GM18873 (cell line): ENCODE measurements around the gene VIPR2.
"Not testable (repeated sequence)": the region's sequence is repeated elsewhere in the genome, so short reads cannot be mapped to it uniquely, and the experiment has no call there.

Source experiments
- ATAC-seq: cut with Tn5 transposase; IDR thresholded peaks from one replicate; pipeline ENCODE4 v1.9.1; 2021; ENCODE audit warnings: mild to moderate bottlenecking, moderate library complexity, moderate number of reproducible peaks; ENCODE audit not compliant: unreplicated experiment, low FRiP score

The VIPR2 gene

GRCh38 chr7:159094919-159095915 is 49.5 kb downstream of the VIPR2 start:
- no peak for ATAC-seq

GRCh38 chr7:159094023-159094740 is 50.5 kb downstream of the VIPR2 start:
- no peak for ATAC-seq

DNA sequence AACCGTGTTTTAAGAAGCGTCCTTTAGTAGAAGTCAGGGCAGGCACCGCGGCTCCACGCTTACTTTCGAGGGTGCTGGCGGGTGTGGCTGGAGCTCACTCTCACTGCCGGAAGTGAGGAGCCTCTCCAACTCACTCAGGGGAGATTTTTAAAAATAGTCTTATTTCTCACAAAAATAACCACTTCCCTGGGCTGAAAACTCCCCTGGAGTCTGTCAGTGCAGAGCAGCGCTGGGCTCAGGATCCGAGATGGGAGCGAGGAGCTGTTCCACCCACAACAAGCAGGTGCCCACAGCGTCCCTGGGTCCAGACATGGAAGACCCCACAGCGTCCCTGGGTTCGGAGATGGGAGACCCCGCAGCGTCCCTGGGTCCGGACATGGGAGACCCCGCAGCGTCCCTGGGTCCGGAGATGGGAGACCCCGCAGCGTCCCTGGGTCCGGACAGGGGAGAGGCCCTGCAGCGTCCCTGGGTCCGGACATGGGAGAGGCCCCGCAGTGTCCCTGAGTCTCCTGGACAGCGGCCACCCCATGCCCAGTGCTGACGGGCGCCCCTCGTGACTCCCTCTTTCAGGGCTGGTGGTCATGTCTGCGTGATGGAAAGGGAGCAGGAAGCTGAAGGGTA is 51.2 kb downstream of the VIPR2 start:
- ATAC-seq = no peak

GRCh38 chr7:159092701-159093121 is 52.0 kb downstream of the VIPR2 start:
- ATAC-seq = no peak

DNA sequence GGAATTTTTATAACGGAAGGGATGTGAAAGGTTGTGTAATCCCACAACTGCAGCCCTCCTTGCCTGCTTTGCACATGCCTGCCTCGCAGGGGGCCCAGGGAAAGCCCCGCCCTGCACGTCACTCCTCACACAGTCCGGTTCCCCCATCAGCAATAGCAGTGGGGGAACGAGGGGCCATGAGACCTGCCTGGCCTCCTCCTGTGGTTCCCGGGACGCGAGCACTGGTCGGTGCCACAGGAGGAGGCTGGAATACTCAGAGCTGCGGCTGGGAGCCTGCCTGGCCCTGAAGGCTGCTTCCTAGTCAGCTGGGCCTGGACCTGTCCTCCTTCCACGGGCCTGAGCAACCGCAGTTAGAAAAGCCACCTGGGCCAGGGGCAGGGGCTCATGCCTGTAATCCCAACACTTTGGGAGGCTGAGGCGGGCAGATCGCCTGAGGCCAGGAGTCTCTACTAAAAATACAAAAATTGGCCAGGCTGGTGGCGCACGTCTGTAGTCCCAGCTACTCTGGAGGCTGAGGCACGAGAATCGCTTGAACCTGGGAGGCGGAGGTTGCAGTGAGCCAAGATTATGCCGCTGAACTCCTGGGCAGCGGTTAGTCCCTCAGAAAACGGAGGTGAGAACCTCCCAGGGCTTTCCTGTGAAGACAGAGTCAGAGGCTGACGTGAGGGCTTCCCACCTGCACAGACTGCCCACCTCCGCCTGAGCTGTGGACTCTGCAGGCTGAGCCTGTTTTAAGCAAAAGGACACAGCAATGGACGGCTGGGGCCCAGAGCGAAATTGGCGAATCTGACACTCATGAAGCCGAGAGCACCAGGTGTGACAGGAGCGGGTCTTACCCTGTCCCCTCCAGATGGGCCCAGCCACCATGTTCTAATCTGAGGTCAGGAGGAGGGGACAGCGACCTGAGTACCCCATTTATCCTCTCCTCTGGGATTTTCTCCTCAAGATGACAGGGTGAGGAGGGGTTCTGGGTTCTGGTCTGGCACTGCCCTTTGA is 52.9 kb downstream of the VIPR2 start:
- ATAC-seq = no peak

DNA sequence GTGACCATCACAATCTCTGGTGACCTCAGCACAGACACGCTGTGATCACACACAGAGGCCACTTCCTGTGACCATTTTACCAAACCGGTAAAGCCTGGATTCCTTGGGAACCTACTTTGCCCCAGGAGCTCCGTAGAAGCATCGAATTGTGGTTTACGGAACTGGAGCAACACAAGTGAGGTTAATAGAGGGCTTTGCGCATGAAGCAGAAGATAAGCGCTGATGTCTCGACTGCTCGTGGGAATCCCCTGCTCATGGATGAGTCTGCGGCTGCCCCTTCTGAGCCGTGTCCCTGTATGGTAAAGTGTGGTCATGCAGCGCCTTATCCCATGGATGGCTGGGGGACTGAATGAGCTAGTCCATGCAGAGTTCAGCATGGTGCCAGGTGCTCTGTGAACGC is 53.6 kb downstream of the VIPR2 start:
- ATAC-seq = no peak

GRCh38 chr7:159088016-159088865 is 56.4 kb downstream of the VIPR2 start:
- no peak for ATAC-seq

GRCh38 chr7:159086301-159086925 is 58.3 kb downstream of the VIPR2 start:
- ATAC-seq = no peak

- ATAC-seq = no peak
Observed at GRCh38 chr7:159084069-159084801, 60.4 kb downstream of the VIPR2 start.

GRCh38 chr7:159083698-159084068 is 61.0 kb downstream of the VIPR2 start:
- ATAC-seq = no peak

DNA sequence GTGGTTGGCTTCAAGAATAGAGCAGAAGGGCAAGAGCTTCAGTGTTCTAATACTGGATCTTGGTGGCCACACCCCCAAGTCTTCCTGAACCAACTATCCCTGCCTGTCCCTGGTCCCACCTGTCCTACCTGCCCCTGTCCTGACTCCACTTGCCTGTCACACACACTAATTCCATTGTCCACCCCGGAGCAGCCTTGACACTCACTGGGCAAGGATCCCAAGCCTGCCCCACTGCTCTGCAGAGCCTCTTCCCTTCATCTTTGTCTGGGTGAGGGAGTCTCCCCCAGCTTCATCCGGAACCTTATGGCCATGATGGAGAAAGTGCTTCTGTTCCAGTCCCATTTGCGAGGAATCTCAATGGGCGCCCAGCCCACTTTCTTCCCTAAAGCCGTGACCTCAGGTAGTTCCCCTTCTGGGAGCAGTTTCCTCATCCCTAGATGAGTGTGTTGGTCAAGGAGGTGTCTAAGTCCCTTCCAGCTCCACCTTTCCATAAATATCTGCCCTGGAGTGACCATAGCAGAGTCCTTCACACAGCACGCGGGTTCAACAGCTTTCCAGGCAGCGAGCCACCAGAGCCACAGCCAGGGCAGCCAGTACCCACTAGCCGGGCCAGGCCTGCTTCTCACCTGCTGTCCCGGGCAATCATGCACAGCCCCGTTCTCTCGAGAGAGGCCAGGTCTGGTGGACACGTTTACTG is 61.5 kb downstream of the VIPR2 start:
- ATAC-seq = no peak

DNA sequence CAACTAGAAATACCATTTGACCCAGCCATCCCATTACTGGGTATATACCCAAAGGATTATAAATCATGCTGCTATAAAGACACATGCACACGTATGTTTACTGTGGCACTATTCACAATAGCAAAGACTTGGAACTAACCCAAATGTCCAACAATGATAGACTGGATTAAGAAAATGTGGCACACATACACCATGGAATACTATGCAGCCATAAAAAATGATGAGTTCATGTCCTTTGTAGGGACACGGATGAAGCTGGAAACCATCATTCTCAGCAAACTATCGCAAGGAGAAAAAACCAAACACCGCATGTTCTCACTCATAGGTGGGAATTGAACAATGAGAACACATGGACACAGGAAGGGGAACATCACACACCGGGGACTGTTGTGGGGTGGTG is 62.6 kb downstream of the VIPR2 start:
- not testable (repeated sequence) for ATAC-seq

- ATAC-seq = no peak
Observed at GRCh38 chr7:159078911-159079270, 65.8 kb downstream of the VIPR2 start.

- no peak for ATAC-seq
Observed at GRCh38 chr7:159078193-159078910, 66.3 kb downstream of the VIPR2 start.

- no peak for ATAC-seq
Observed at GRCh38 chr7:159076333-159076732, 68.3 kb downstream of the VIPR2 start.

- ATAC-seq = no peak
Observed at GRCh38 chr7:159075563-159076238, 69.0 kb downstream of the VIPR2 start.
